Loucy (cell line): ENCODE results near the gene DTWD1.
"Not testable (repeated sequence)": the region's sequence is repeated elsewhere in the genome, so short reads cannot be mapped to it uniquely, and the experiment has no call there.

Experiments used
- H2AFZ ChIP-seq: fragments of 200-600 bp; sonication (generic); 2 replicates; pipeline ENCODE4 v1.6.0; 2016; ENCODE audit warnings: antibody characterized with exemption, mild to moderate bottlenecking, low read length, moderate library complexity
- H3F3A ChIP-seq: fragments of 200-600 bp; 2 replicates; pipeline ENCODE4 v1.6.0; 2016; ENCODE audit warnings: antibody characterized with exemption, low read depth, mild to moderate bottlenecking
- H3K27me3 ChIP-seq: fragments of 200-600 bp; sonication (generic); 2 replicates; pipeline ENCODE4 v1.6.1; 2014; ENCODE audit warnings: low read length, mild to moderate bottlenecking; ENCODE audit not compliant: insufficient read depth, poor library complexity, severe bottlenecking
- H3K36me3 ChIP-seq: fragments of 200-600 bp; sonication (generic); 2 replicates; pipeline ENCODE4 v1.6.1; 2016; ENCODE audit warnings: low read length; ENCODE audit not compliant: insufficient read depth
- H3K4me1 ChIP-seq: fragments of 200-600 bp; sonication (generic); 2 replicates; pipeline ENCODE4 v1.5.1; 2014; ENCODE audit warnings: low read length, mild to moderate bottlenecking; ENCODE audit not compliant: insufficient read depth, poor library complexity, severe bottlenecking
- H3K4me2 ChIP-seq: fragments of 200-600 bp; sonication (generic); 2 replicates; pipeline ENCODE4 v1.6.0; 2014; ENCODE audit warnings: antibody characterized with exemption, low read length, low read depth, mild to moderate bottlenecking; ENCODE audit not compliant: poor library complexity, severe bottlenecking
- H3K4me3 ChIP-seq: fragments of 200-600 bp; sonication (generic); 2 replicates; pipeline ENCODE4 v1.5.1; 2014; ENCODE audit warnings: low read length, mild to moderate bottlenecking, mixed read lengths; ENCODE audit not compliant: poor library complexity, severe bottlenecking
- H3K79me2 ChIP-seq: fragments of 200-600 bp; sonication (generic); 2 replicates; pipeline ENCODE4 v1.6.1; 2014; ENCODE audit warnings: low read length; ENCODE audit not compliant: insufficient read depth
- H3K9ac ChIP-seq: fragments of 200-600 bp; sonication (generic); 2 replicates; pipeline ENCODE4 v1.6.0; 2014; ENCODE audit warnings: mild to moderate bottlenecking, low read depth, low read length, moderate library complexity; ENCODE audit not compliant: poor library complexity, severe bottlenecking
- H3K9me2 ChIP-seq: fragments of 200-600 bp; sonication (generic); replicated peaks from 2 replicates; pipeline ENCODE4 v1.6.1; 2016; ENCODE audit warnings: low read depth, low read length, mixed read lengths
- H3K9me3 ChIP-seq: fragments of 200-600 bp; sonication (generic); 2 replicates; pipeline ENCODE4 v1.6.1; 2014; ENCODE audit warnings: mild to moderate bottlenecking, antibody characterized with exemption, low read length, low read depth; ENCODE audit not compliant: insufficient read depth
- H4K20me1 ChIP-seq: fragments of 200-600 bp; sonication (generic); 2 replicates; pipeline ENCODE4 v1.6.0; 2014; ENCODE audit warnings: antibody characterized with exemption, low read length, mild to moderate bottlenecking; ENCODE audit not compliant: insufficient read depth, poor library complexity, severe bottlenecking
- CTCF ChIP-seq: fragments of 200-600 bp; sonication (generic); conservative IDR thresholded peaks from 2 replicates; pipeline ENCODE4 v1.5.1; 2014; ENCODE audit warnings: mild to moderate bottlenecking, antibody characterized with exemption, low read length
- EZH2phosphoT487 ChIP-seq: fragments of 200-600 bp; IDR thresholded peaks from 2 replicates; pipeline ENCODE4 v1.6.1; 2018; ENCODE audit warnings: antibody characterized with exemption, mild to moderate bottlenecking, moderate library complexity, borderline replicate concordance

DTWD1 gene

GRCh38 chr15:49656734-49657133 lies 35.9 kb downstream of the DTWD1 start:
- no peaks in the 10 kb centered on the region for H3K79me2 ChIP-seq
- H3K27me3 ChIP-seq: no peaks in the 10 kb centered on the region
- no peak overlapping the region for H3K4me2 ChIP-seq
- no peaks in the 10 kb centered on the region for H3K4me1 ChIP-seq
- H3F3A ChIP-seq: no peaks in the 10 kb centered on the region
- no peak overlapping the region for H3K9ac ChIP-seq
- no peaks in the 10 kb centered on the region for H3K9me2 ChIP-seq
- no peak overlapping the region for H3K4me3 ChIP-seq
- no peaks in the 10 kb centered on the region for H4K20me1 ChIP-seq
- no peak overlapping the region for H2AFZ ChIP-seq
- no peak for TF ChIP-seq CTCF
- TF ChIP-seq EZH2phosphoT487: no peak
- H3K36me3 ChIP-seq: no peaks in the 10 kb centered on the region
- H3K9me3 ChIP-seq: peaks cover 11% of the 10 kb centered on the region; the same call in 1 of the 2 replicates

- H3K27me3 ChIP-seq: no peaks in the 10 kb centered on the region
- no peaks in the 10 kb centered on the region for H4K20me1 ChIP-seq
- H3K4me1 ChIP-seq: no peaks in the 10 kb centered on the region
- H3K4me3 ChIP-seq: no peak overlapping the region
- H3K9me2 ChIP-seq: no peaks in the 10 kb centered on the region
- no peaks in the 10 kb centered on the region for H3K36me3 ChIP-seq
- H3K9me3 ChIP-seq: no peaks in the 10 kb centered on the region
- H3K79me2 ChIP-seq: no peaks in the 10 kb centered on the region
- TF ChIP-seq EZH2phosphoT487 (no peak), CTCF (no peak)
- no peak overlapping the region for H3K9ac ChIP-seq
- H3K4me2 ChIP-seq: no peak overlapping the region
- H2AFZ ChIP-seq: no peak overlapping the region
- H3F3A ChIP-seq: no peaks in the 10 kb centered on the region
These were observed 43.9 kb downstream of the DTWD1 start for GRCh38 chr15:49664716-49665115.

- not testable (repeated sequence) for H3K36me3 ChIP-seq, H3F3A ChIP-seq, H4K20me1 ChIP-seq, H3K4me2 ChIP-seq, H3K4me3 ChIP-seq, H3K27me3 ChIP-seq, H3K9me2 ChIP-seq, H3K79me2 ChIP-seq, H3K9ac ChIP-seq, H2AFZ ChIP-seq, H3K4me1 ChIP-seq, H3K9me3 ChIP-seq
These were observed 45.6 kb downstream of the DTWD1 start for GRCh38 chr15:49666486-49666885.

- no peaks in the 10 kb centered on the region for H3K4me1 ChIP-seq
- H4K20me1 ChIP-seq: no peaks in the 10 kb centered on the region
- H3K9me3 ChIP-seq: no peaks in the 10 kb centered on the region
- TF ChIP-seq EZH2phosphoT487: no peak
- no peak overlapping the region for H3K9ac ChIP-seq
- H2AFZ ChIP-seq: no peak overlapping the region
- no peak overlapping the region for H3K4me2 ChIP-seq
- no peaks in the 10 kb centered on the region for H3K79me2 ChIP-seq
- no peaks in the 10 kb centered on the region for H3K27me3 ChIP-seq
- H3F3A ChIP-seq: no peaks in the 10 kb centered on the region
- H3K36me3 ChIP-seq: no peaks in the 10 kb centered on the region
- no peaks in the 10 kb centered on the region for H3K9me2 ChIP-seq
- no peak overlapping the region for H3K4me3 ChIP-seq
These were observed 48.4 kb downstream of the DTWD1 start for GRCh38 chr15:49669288-49669687.
